ENCODE results near the gene GPBAR1.
"Not testable (repeated sequence)": the region's sequence is repeated elsewhere in the genome, so short reads cannot be mapped to it uniquely, and the experiment has no call there.

Gene GPBAR1

GRCh38 chr2:218310853-218311540, 50.2 kb downstream of the GPBAR1 start:
- DNase-seq (ENCODE audit: low read depth) = no peak

DNA sequence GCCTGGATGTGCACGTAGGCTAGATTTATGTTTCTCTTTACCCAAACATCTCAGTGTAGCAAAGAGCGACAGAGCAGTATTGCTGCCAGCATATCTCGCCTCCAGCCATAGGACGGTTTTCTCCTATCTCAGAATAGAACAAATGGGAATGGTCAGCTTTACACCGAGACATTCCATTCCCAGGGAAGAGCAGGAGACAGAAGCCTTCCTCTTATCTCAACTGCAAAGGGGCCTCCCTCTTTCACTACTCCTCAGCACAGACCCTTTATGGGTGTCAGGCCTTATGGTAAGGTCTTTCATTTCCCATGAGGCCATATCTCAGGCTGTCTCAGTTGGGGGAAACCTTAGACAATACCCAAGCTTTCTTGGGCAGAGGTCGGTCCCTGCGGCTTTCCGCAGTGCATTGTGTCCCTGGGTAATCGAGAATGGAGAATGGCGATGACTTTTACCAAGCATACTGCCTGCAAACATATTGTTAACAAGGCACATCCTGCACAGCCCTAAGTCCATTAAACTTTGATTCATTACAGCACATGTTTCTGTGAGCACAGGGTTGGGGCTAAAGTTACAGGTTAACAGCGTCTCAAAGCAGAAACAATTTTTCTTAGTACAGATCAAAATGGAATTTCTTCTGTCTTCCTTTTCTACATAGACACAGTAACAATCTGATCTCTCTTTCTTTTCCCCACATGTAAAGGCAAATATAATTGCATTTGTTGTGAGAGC, 50.9 kb downstream of the GPBAR1 start:
- DNase-seq (ENCODE audit: low read depth) = not testable (repeated sequence)

GRCh38 chr2:218312267-218312756, 51.5 kb downstream of the GPBAR1 start:
- no peak for DNase-seq (ENCODE audit: low read depth)

DNA sequence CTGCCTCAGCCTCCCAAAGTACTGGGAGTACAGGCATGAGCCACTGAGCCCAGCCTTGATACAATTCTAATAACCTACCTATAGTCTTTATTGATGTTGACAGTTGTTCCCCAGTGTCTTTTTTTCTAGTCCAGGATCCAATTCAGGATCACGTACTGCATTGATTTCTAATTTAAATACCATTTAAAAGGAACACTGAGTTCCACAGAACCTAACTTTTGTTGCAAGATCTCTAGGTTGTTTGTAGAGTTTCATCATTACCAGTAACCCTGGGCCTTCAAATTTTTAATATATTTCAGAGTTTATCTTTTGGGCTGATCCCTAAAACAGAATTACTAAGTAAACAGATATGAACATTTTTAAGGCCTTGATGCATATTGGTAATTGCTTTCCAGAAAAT, 52.5 kb downstream of the GPBAR1 start:
- no peak for DNase-seq (ENCODE audit: low read depth)
